GM23338 (cell line): ENCODE measurements around the gene ALDH16A1. TPM values are rescaled to one million over a fixed set of nuclear protein-coding genes. Genes with fewer than 3 reads are reported as not detected.

Source experiments
- ATAC-seq: fragments of 200-7000 bp; cut with Tn5 transposase; 3 replicates; pipeline ENCODE4 v1.9.1; 2020
- DNase-seq: peaks from one replicate; pipeline ENCODE4 v3.0.0-alpha.2; 2015; ENCODE audit warnings: low spot score
- H2AFZ ChIP-seq: fragments of 200-600 bp; sonication (generic); 2 replicates; pipeline ENCODE4 v1.8.0; 2016; ENCODE audit warnings: antibody characterized with exemption, mild to moderate bottlenecking, moderate library complexity
- H3F3A ChIP-seq: fragments of 200-600 bp; sonication (generic); replicated peaks from 2 replicates; pipeline ENCODE4 v1.8.0; 2017; ENCODE audit warnings: antibody characterized with exemption, mixed run types, low read depth
- H3K27ac ChIP-seq: fragments of 200-600 bp; sonication (generic); 2 replicates; pipeline ENCODE4 v1.6.1; 2016; ENCODE audit warnings: low read depth
- H3K27me3 ChIP-seq: fragments of 200-600 bp; sonication (generic); 2 replicates; pipeline ENCODE4 v1.8.0; 2016; ENCODE audit warnings: mild to moderate bottlenecking, mixed run types, moderate library complexity; ENCODE audit not compliant: insufficient read depth
- H3K36me3 ChIP-seq: fragments of 200-600 bp; sonication (generic); 2 replicates; pipeline ENCODE4 v1.8.0; 2016; ENCODE audit warnings: mild to moderate bottlenecking; ENCODE audit not compliant: insufficient read depth
- H3K4me1 ChIP-seq: fragments of 200-600 bp; sonication (generic); 2 replicates; pipeline ENCODE4 v1.8.0; 2016; ENCODE audit warnings: mild to moderate bottlenecking, moderate library complexity; ENCODE audit not compliant: insufficient read depth
- H3K4me2 ChIP-seq: fragments of 200-600 bp; sonication (generic); 2 replicates; pipeline ENCODE4 v1.7.1; 2017; ENCODE audit warnings: mixed run types
- H3K4me3 ChIP-seq: fragments of 200-600 bp; sonication (generic); 2 replicates; pipeline ENCODE4 v1.6.1; 2016; ENCODE audit warnings: mixed run types
- H3K79me2 ChIP-seq: fragments of 200-600 bp; sonication (generic); replicated peaks from 2 replicates; pipeline ENCODE4 v1.8.0; 2017; ENCODE audit warnings: mild to moderate bottlenecking; ENCODE audit not compliant: insufficient read depth
- H3K9me2 ChIP-seq: fragments of 200-600 bp; sonication (generic); 2 replicates; pipeline ENCODE4 v1.8.0; 2017; ENCODE audit not compliant: insufficient read depth
- H4K20me1 ChIP-seq: fragments of 200-600 bp; sonication (generic); replicated peaks from 2 replicates; pipeline ENCODE4 v1.8.0; 2017; ENCODE audit warnings: mild to moderate bottlenecking; ENCODE audit not compliant: insufficient read depth
- H3K27ac Mint-ChIP-seq: 2 replicates; pipeline ENCODE4 v1.8.0; 2020; ENCODE audit warnings: inconsistent platforms, mild to moderate bottlenecking, moderate library complexity, mixed read lengths
- H3K27me3 Mint-ChIP-seq: 3 replicates; pipeline ENCODE4 v1.8.0; 2022; ENCODE audit warnings: low read depth, mild to moderate bottlenecking, moderate library complexity, mixed read lengths, inconsistent platforms; ENCODE audit not compliant: insufficient read depth, poor library complexity
- H3K36me3 Mint-ChIP-seq: 3 replicates; pipeline ENCODE4 v1.8.0; 2021; ENCODE audit warnings: low read depth, mild to moderate bottlenecking, inconsistent platforms, moderate library complexity, mixed read lengths
- H3K4me1 Mint-ChIP-seq: 3 replicates; pipeline ENCODE4 v1.8.0; 2020; ENCODE audit warnings: mild to moderate bottlenecking, inconsistent platforms, mixed read lengths
- H3K4me3 Mint-ChIP-seq: 3 replicates; pipeline ENCODE4 v1.8.0; 2021; ENCODE audit warnings: moderate library complexity, mild to moderate bottlenecking, inconsistent platforms, mixed read lengths
- H3K9me3 Mint-ChIP-seq: 3 replicates; pipeline ENCODE4 v1.8.0; 2020; ENCODE audit warnings: moderate library complexity, mild to moderate bottlenecking, inconsistent platforms, mixed read lengths
- CREB1 ChIP-seq: fragments of 250-450 bp; sonication (Bioruptor Pico); IDR thresholded peaks from 2 replicates; pipeline ENCODE4 v1.5.0; 2020; ENCODE audit warnings: low read depth, mild to moderate bottlenecking, moderate library complexity
- CTCF ChIP-seq, 2 experiments: fragments of 200-600 bp in 1 of 2; sonication (generic) in 1 of 2; conservative IDR thresholded peaks; 2 replicates each; pipeline versions ENCODE4 v1.5.1 to v1.6.1; 2016 to 2017; ENCODE audit warnings: antibody characterized with exemption in 2 of 2, low read depth in 2 of 2, mild to moderate bottlenecking in 2 of 2, moderate library complexity in 1 of 2
- EZH2 ChIP-seq: fragments of 200-600 bp; sonication (generic); IDR thresholded peaks from one replicate; pipeline ENCODE4 v1.8.0; 2017; ENCODE audit warnings: antibody characterized with exemption, mild to moderate bottlenecking, low read depth; ENCODE audit not compliant: unreplicated experiment
- EZH2phosphoT487 ChIP-seq: fragments of 200-600 bp; sonication (generic); IDR thresholded peaks from one replicate; pipeline ENCODE4 v1.8.1; 2018; ENCODE audit warnings: antibody characterized with exemption; ENCODE audit not compliant: unreplicated experiment
- JUNB ChIP-seq: IDR thresholded peaks from one replicate; pipeline ENCODE4 v1.6.1; 2016; ENCODE audit warnings: antibody characterized with exemption; ENCODE audit not compliant: unreplicated experiment
- NANOG ChIP-seq: IDR thresholded peaks from 2 replicates; pipeline ENCODE4 v1.6.1; 2016; ENCODE audit warnings: antibody characterized with exemption, borderline replicate concordance
- POLR2AphosphoS5 ChIP-seq: IDR thresholded peaks from 2 replicates; pipeline ENCODE4 v1.6.1; 2016; ENCODE audit warnings: antibody characterized with exemption, low read depth
- STAT1 ChIP-seq: IDR thresholded peaks from one replicate; pipeline ENCODE4 v1.6.1; 2016; ENCODE audit warnings: antibody characterized with exemption; ENCODE audit not compliant: unreplicated experiment
- ZNF114 ChIP-seq: fragments of 250-450 bp; sonication (Bioruptor Pico); IDR thresholded peaks from 2 replicates; pipeline ENCODE4 v1.5.0; 2020; ENCODE audit warnings: mild to moderate bottlenecking, moderate library complexity
- ZNF331 ChIP-seq: fragments of 250-450 bp; sonication (Bioruptor Pico); IDR thresholded peaks from 2 replicates; pipeline ENCODE4 v1.5.0; 2020; ENCODE audit warnings: low read depth, mild to moderate bottlenecking, moderate library complexity
- polyA plus RNA-seq: library from polyadenylated mRNA; unstranded; fragments of >200 nt; fragmentation: Nextera tagmentation; extraction: Ambion mirVana; gene quantifications from 2 replicates; pipeline ENCODE4 v1.2.1, GENCODE V29; 2016
- total RNA-seq: library from RNA; depleted of rRNA; stranded (reverse); fragments of >200 nt; shearing (Covaris generic); gene quantifications from 2 replicates; pipeline ENCODE4 v1.2.3, GENCODE V29; 2014
- TF ChIP-seq, protein P1 (sequence below): IDR thresholded peaks from 2 replicates; pipeline ENCODE4 v1.6.1; 2016; ENCODE audit warnings: antibody characterized with exemption
- TF ChIP-seq, protein P2 (sequence below): fragments of 250-450 bp; sonication (Bioruptor Pico); IDR thresholded peaks from 2 replicates; pipeline ENCODE4 v1.5.0; 2020; ENCODE audit warnings: mild to moderate bottlenecking, moderate library complexity
- TF ChIP-seq, protein P3 (sequence below): IDR thresholded peaks from one replicate; pipeline ENCODE4 v1.6.1; 2018; ENCODE audit warnings: antibody characterized with exemption; ENCODE audit not compliant: unreplicated experiment

ALDH16A1 gene
- total and polyA plus RNA-seq, 2 experiments from 2014 or later: 16.8 to 57.3 TPM

GRCh38 chr19:49463960-49464740 is 11.1 kb downstream of the ALDH16A1 start:
- H3K4me2 ChIP-seq: no peak overlapping the region
- Mint-ChIP-seq H3K9me3 (no peaks in the 10 kb centered on the region), H3K4me3 (no peak overlapping the region), H3K27ac (no peak overlapping the region), H3K27me3 (peaks cover 16% of the 10 kb centered on the region), H3K4me1 (peaks cover 5% of the 10 kb centered on the region), H3K36me3 (peaks cover 33% of the 10 kb centered on the region)
- no peak overlapping the region for H2AFZ ChIP-seq
- DNase-seq: no peak
- H3K4me3 ChIP-seq: no peak overlapping the region
- H3K36me3 ChIP-seq: no peaks in the 10 kb centered on the region
- no peaks in the 10 kb centered on the region for H3K9me2 ChIP-seq
- ATAC-seq: no peak
- no peak overlapping the region for H3K27ac ChIP-seq
- 0 out of 2 replicates have a peak, but pooled peaks cover 2% of the 10 kb centered on the region for H3F3A ChIP-seq
- TF ChIP-seq, protein P1, sequence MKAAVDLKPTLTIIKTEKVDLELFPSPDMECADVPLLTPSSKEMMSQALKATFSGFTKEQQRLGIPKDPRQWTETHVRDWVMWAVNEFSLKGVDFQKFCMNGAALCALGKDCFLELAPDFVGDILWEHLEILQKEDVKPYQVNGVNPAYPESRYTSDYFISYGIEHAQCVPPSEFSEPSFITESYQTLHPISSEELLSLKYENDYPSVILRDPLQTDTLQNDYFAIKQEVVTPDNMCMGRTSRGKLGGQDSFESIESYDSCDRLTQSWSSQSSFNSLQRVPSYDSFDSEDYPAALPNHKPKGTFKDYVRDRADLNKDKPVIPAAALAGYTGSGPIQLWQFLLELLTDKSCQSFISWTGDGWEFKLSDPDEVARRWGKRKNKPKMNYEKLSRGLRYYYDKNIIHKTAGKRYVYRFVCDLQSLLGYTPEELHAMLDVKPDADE: no peak
- TF ChIP-seq JUNB: no peak
- no peak for TF ChIP-seq EZH2phosphoT487
- no peak for TF ChIP-seq CREB1 (CRISPR knock-in tag)
- TF ChIP-seq, protein P2, sequence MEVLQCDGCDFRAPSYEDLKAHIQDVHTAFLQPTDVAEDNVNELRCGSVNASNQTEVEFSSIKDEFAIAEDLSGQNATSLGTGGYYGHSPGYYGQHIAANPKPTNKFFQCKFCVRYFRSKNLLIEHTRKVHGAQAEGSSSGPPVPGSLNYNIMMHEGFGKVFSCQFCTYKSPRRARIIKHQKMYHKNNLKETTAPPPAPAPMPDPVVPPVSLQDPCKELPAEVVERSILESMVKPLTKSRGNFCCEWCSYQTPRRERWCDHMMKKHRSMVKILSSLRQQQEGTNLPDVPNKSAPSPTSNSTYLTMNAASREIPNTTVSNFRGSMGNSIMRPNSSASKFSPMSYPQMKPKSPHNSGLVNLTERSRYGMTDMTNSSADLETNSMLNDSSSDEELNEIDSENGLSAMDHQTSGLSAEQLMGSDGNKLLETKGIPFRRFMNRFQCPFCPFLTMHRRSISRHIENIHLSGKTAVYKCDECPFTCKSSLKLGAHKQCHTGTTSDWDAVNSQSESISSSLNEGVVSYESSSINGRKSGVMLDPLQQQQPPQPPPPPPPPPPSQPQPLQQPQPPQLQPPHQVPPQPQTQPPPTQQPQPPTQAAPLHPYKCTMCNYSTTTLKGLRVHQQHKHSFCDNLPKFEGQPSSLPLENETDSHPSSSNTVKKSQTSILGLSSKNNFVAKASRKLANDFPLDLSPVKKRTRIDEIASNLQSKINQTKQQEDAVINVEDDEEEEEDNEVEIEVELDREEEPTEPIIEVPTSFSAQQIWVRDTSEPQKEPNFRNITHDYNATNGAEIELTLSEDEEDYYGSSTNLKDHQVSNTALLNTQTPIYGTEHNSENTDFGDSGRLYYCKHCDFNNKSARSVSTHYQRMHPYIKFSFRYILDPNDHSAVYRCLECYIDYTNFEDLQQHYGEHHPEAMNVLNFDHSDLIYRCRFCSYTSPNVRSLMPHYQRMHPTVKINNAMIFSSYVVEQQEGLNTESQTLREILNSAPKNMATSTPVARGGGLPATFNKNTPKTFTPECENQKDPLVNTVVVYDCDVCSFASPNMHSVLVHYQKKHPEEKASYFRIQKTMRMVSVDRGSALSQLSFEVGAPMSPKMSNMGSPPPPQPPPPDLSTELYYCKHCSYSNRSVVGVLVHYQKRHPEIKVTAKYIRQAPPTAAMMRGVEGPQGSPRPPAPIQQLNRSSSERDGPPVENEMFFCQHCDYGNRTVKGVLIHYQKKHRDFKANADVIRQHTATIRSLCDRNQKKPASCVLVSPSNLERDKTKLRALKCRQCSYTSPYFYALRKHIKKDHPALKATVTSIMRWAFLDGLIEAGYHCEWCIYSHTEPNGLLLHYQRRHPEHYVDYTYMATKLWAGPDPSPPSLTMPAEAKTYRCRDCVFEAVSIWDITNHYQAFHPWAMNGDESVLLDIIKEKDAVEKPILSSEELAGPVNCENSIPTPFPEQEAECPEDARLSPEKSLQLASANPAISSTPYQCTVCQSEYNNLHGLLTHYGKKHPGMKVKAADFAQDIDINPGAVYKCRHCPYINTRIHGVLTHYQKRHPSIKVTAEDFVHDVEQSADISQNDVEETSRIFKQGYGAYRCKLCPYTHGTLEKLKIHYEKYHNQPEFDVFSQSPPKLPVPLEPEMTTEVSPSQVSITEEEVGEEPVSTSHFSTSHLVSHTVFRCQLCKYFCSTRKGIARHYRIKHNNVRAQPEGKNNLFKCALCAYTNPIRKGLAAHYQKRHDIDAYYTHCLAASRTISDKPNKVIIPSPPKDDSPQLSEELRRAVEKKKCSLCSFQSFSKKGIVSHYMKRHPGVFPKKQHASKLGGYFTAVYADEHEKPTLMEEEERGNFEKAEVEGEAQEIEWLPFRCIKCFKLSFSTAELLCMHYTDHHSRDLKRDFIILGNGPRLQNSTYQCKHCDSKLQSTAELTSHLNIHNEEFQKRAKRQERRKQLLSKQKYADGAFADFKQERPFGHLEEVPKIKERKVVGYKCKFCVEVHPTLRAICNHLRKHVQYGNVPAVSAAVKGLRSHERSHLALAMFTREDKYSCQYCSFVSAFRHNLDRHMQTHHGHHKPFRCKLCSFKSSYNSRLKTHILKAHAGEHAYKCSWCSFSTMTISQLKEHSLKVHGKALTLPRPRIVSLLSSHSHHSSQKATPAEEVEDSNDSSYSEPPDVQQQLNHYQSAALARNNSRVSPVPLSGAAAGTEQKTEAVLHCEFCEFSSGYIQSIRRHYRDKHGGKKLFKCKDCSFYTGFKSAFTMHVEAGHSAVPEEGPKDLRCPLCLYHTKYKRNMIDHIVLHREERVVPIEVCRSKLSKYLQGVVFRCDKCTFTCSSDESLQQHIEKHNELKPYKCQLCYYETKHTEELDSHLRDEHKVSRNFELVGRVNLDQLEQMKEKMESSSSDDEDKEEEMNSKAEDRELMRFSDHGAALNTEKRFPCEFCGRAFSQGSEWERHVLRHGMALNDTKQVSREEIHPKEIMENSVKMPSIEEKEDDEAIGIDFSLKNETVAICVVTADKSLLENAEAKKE (CRISPR knock-in tag): no peak
- no peak for TF ChIP-seq ZNF114 (CRISPR knock-in tag)
- TF ChIP-seq STAT1: no peak
- TF ChIP-seq CTCF (conservative IDR thresholded peaks at IDR 0.05; ENCODE audit: low read depth in 2 of 2): no peak
- TF ChIP-seq ZNF331 (CRISPR knock-in tag): no peak
- TF ChIP-seq NANOG: no peak
- TF ChIP-seq, protein P3, sequence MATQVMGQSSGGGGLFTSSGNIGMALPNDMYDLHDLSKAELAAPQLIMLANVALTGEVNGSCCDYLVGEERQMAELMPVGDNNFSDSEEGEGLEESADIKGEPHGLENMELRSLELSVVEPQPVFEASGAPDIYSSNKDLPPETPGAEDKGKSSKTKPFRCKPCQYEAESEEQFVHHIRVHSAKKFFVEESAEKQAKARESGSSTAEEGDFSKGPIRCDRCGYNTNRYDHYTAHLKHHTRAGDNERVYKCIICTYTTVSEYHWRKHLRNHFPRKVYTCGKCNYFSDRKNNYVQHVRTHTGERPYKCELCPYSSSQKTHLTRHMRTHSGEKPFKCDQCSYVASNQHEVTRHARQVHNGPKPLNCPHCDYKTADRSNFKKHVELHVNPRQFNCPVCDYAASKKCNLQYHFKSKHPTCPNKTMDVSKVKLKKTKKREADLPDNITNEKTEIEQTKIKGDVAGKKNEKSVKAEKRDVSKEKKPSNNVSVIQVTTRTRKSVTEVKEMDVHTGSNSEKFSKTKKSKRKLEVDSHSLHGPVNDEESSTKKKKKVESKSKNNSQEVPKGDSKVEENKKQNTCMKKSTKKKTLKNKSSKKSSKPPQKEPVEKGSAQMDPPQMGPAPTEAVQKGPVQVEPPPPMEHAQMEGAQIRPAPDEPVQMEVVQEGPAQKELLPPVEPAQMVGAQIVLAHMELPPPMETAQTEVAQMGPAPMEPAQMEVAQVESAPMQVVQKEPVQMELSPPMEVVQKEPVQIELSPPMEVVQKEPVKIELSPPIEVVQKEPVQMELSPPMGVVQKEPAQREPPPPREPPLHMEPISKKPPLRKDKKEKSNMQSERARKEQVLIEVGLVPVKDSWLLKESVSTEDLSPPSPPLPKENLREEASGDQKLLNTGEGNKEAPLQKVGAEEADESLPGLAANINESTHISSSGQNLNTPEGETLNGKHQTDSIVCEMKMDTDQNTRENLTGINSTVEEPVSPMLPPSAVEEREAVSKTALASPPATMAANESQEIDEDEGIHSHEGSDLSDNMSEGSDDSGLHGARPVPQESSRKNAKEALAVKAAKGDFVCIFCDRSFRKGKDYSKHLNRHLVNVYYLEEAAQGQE: no peak
- no peak for TF ChIP-seq EZH2
- no peak for TF ChIP-seq POLR2AphosphoS5
- no peaks in the 10 kb centered on the region for H3K79me2 ChIP-seq
- peaks cover 9% of the 10 kb centered on the region; the same call in 1 of the 2 replicates for H3K4me1 ChIP-seq
- no peaks in the 10 kb centered on the region; the same call in 1 of the 2 replicates for H4K20me1 ChIP-seq
- H3K27me3 ChIP-seq: no peaks in the 10 kb centered on the region
